Stimulated activated CD8-positive, alpha-beta memory T cell treated with anti-CD3 and anti-CD28 coated beads, Interleukin-4, amount 100 ng/mL, for 48 hours (primary cell): Measurements from ENCODE around the gene ABI1.
"Not testable (repeated sequence)": the region's sequence is repeated elsewhere in the genome, so short reads cannot be mapped to it uniquely, and the experiment has no call there.

Source experiments
- DNase-seq: peaks from one replicate; pipeline ENCODE4 v3.0.0-alpha.2; 2020

The ABI1 gene

GRCh38 chr10:26860443-26861204 is at the start of gene ABI1:
TSS of gene ABI1 (minus strand) at chr10:26860958. CDS start at chr10:26860863, 95 bp downstream.
- peak; percentile 97 for DNase-seq

GRCh38 chr10:26909753-26910152 is 49.0 kb upstream of the ABI1 start:
- no peak for DNase-seq

- DNase-seq: not testable (repeated sequence)
Measured at GRCh38 chr10:26905253-26905781, 44.6 kb upstream of the ABI1 start.

- no peak for DNase-seq
Measured at GRCh38 chr10:26903431-26904217, 42.9 kb upstream of the ABI1 start.

GRCh38 chr10:26892306-26892923 is 31.7 kb upstream of the ABI1 start:
- DNase-seq: not testable (repeated sequence)

- peak; percentile 65 for DNase-seq
Measured at GRCh38 chr10:26890956-26891355, 30.2 kb upstream of the ABI1 start.

- no peak for DNase-seq
Measured at GRCh38 chr10:26887611-26888215, 27.0 kb upstream of the ABI1 start.

- no peak for DNase-seq
Measured at GRCh38 chr10:26881600-26882331, 21.0 kb upstream of the ABI1 start.

- DNase-seq: no peak
Measured at GRCh38 chr10:26879744-26880143, 19.0 kb upstream of the ABI1 start.

GRCh38 chr10:26870766-26871165 is 10.0 kb upstream of the ABI1 start:
- no peak for DNase-seq

GRCh38 chr10:26869528-26869927 is 8.8 kb upstream of the ABI1 start:
- peak; percentile 35 for DNase-seq

- no peak for DNase-seq
Measured at GRCh38 chr10:26863351-26864076, 2.8 kb upstream of the ABI1 start.

GRCh38 chr10:26861205-26861998 is 644 bp upstream of the ABI1 start:
- no peak for DNase-seq

GRCh38 chr10:26860102-26860442 is 686 bp downstream of the ABI1 start:
- DNase-seq: peak; percentile 63

GRCh38 chr10:26859241-26860101 is 1.3 kb downstream of the ABI1 start:
- DNase-seq: no peak

- DNase-seq: no peak
Measured at GRCh38 chr10:26858707-26859034, 2.1 kb downstream of the ABI1 start.

GRCh38 chr10:26857991-26858706 is 2.6 kb downstream of the ABI1 start:
- DNase-seq: no peak

- not testable (repeated sequence) for DNase-seq
Measured at GRCh38 chr10:26857553-26857952, 3.2 kb downstream of the ABI1 start.

GRCh38 chr10:26855186-26855585 is 5.6 kb downstream of the ABI1 start:
- DNase-seq: no peak
